ENCODE data around the gene EXOC3L4. TPM values are rescaled to one million over a fixed set of nuclear protein-coding genes. Genes with fewer than 3 reads are reported as not detected.

The EXOC3L4 gene
- total and polyA plus RNA-seq, 9 of the 15 experiments (the other 6 are each of a cell fraction or from before 2014, with no cell fraction given) = 0.10 to 6.7 (median 0.98) TPM; not detected in 1

- TF ChIP-seq GABPA (tag; conservative IDR thresholded peaks at IDR 0.05; ENCODE audit: low read depth) = peak; percentile 42; the same call in 1 of the 2 replicates
- no peak for TF ChIP-seq NFE2L1 (tag; IDR thresholded peaks at IDR 0.05; ENCODE audit: borderline replicate concordance, low read depth)
- TF ChIP-seq, protein P1, sequence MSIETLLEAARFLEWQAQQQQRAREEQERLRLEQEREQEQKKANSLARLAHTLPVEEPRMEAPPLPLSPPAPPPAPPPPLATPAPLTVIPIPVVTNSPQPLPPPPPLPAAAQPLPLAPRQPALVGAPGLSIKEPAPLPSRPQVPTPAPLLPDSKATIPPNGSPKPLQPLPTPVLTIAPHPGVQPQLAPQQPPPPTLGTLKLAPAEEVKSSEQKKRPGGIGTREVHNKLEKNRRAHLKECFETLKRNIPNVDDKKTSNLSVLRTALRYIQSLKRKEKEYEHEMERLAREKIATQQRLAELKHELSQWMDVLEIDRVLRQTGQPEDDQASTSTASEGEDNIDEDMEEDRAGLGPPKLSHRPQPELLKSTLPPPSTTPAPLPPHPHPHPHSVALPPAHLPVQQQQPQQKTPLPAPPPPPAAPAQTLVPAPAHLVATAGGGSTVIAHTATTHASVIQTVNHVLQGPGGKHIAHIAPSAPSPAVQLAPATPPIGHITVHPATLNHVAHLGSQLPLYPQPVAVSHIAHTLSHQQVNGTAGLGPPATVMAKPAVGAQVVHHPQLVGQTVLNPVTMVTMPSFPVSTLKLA (conservative IDR thresholded peaks at IDR 0.05) = peak; percentile 44 to 50; a peak in 3 of 4 replicates
- no peak for TF ChIP-seq CC2D1A (IDR thresholded peaks at IDR 0.05)
- peak; percentile 67 for TF ChIP-seq BHLHE40 (IDR thresholded peaks at IDR 0.05; ENCODE audit: low read length)
- no peak for TF ChIP-seq POLR2AphosphoS5 (IDR thresholded peaks at IDR 0.05; ENCODE audit: control insufficient read depth, insufficient read depth, low read depth, low read length)
- TF ChIP-seq KLF10 (CRISPR knock-in tag; IDR thresholded peaks at IDR 0.05) = no peak
- no peak for TF ChIP-seq STAT5B (CRISPR knock-in tag; IDR thresholded peaks at IDR 0.05)
- TF ChIP-seq, protein P2, sequence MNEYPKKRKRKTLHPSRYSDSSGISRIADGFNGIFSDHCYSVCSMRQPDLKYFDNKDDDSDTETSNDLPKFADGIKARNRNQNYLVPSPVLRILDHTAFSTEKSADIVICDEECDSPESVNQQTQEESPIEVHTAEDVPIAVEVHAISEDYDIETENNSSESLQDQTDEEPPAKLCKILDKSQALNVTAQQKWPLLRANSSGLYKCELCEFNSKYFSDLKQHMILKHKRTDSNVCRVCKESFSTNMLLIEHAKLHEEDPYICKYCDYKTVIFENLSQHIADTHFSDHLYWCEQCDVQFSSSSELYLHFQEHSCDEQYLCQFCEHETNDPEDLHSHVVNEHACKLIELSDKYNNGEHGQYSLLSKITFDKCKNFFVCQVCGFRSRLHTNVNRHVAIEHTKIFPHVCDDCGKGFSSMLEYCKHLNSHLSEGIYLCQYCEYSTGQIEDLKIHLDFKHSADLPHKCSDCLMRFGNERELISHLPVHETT (CRISPR knock-in tag; conservative IDR thresholded peaks at IDR 0.05 in 1 of 2, IDR thresholded peaks at IDR 0.05 in 1 of 2) = 0 out of 4 replicates have a peak, but pooled peaks of 1 of the 2 experiments have one; percentile 16
- no peak for TF ChIP-seq TOE1 (IDR thresholded peaks at IDR 0.05; ENCODE audit: borderline replicate concordance)
- no peak for TF ChIP-seq TOE1 (CRISPR knock-in tag; IDR thresholded peaks at IDR 0.05; ENCODE audit: borderline replicate concordance, low read depth)
- TF ChIP-seq RAD51 (IDR thresholded peaks at IDR 0.05; ENCODE audit: borderline replicate concordance, low read depth) = no peak
- TF ChIP-seq ZNF717 (CRISPR knock-in tag; IDR thresholded peaks at IDR 0.05) = no peak
- TF ChIP-seq CXXC5 (CRISPR knock-in tag; IDR thresholded peaks at IDR 0.05) = peak; percentile 68
- TF ChIP-seq CCNT2 (IDR thresholded peaks at IDR 0.05; ENCODE audit: borderline replicate concordance, extremely low read depth, insufficient read length, low read depth, low read length) = no peak
- no peak for TF ChIP-seq BRF1 (IDR thresholded peaks at IDR 0.05; ENCODE audit: borderline replicate concordance, extremely low read depth, insufficient read length)
- no peak for TF ChIP-seq KLF16 (IDR thresholded peaks at IDR 0.05)
- TF ChIP-seq ADNP (tag; IDR thresholded peaks at IDR 0.05) = no peak
- TF ChIP-seq, protein P3, sequence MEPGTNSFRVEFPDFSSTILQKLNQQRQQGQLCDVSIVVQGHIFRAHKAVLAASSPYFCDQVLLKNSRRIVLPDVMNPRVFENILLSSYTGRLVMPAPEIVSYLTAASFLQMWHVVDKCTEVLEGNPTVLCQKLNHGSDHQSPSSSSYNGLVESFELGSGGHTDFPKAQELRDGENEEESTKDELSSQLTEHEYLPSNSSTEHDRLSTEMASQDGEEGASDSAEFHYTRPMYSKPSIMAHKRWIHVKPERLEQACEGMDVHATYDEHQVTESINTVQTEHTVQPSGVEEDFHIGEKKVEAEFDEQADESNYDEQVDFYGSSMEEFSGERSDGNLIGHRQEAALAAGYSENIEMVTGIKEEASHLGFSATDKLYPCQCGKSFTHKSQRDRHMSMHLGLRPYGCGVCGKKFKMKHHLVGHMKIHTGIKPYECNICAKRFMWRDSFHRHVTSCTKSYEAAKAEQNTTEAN (CRISPR knock-in tag; IDR thresholded peaks at IDR 0.05) = no peak
- no peak for TF ChIP-seq TBP (optimal IDR thresholded peaks at IDR 0.05; ENCODE audit: low read depth, low read length)
- TF ChIP-seq HLTF (IDR thresholded peaks at IDR 0.05) = no peak
- TF ChIP-seq ETS1 (conservative IDR thresholded peaks at IDR 0.05; ENCODE audit: control insufficient read depth, low read depth, low read length) = no peak
- no peak for TF ChIP-seq MIER1 (IDR thresholded peaks at IDR 0.05; ENCODE audit: low read depth)
- TF ChIP-seq RBM25 (IDR thresholded peaks at IDR 0.05; ENCODE audit: low read depth, low read length, severe bottlenecking) = no peak
- no peak for TF ChIP-seq COPS2 (conservative IDR thresholded peaks at IDR 0.05)
These were observed 22.1 kb downstream of the EXOC3L4 start (continued) for GRCh38 chr14:103116636-103117035.
